WERI-Rb-1 (cell line): ENCODE results near the gene MAP1B.

Experiments used
- DNase-seq: peaks from one replicate; pipeline ENCODE4 v3.0.0-alpha.2; 2020
- H3K27ac ChIP-seq: fragments of 250-450 bp; sonication (Bioruptor Pico); 2 replicates; pipeline ENCODE4 v1.5.1; 2020; ENCODE audit warnings: mild to moderate bottlenecking, moderate library complexity
- H3K27me3 ChIP-seq: fragments of 250-450 bp; sonication (Bioruptor Pico); 2 replicates; pipeline ENCODE4 v1.5.1; 2021; ENCODE audit warnings: mild to moderate bottlenecking, low read depth, moderate library complexity; ENCODE audit not compliant: insufficient read depth, severe bottlenecking
- H3K36me3 ChIP-seq: fragments of 250-450 bp; sonication (Bioruptor Pico); 2 replicates; pipeline ENCODE4 v1.5.1; 2020; ENCODE audit warnings: mild to moderate bottlenecking, moderate library complexity
- H3K4me3 ChIP-seq: 2 replicates; pipeline ENCODE4 v1.5.1; 2011; ENCODE audit warnings: low read depth, mild to moderate bottlenecking, control low read depth, low read length
- H3K9me3 ChIP-seq: fragments of 250-450 bp; sonication (Bioruptor Pico); 2 replicates; pipeline ENCODE4 v1.5.1; 2021; ENCODE audit warnings: mild to moderate bottlenecking, moderate library complexity; ENCODE audit not compliant: severe bottlenecking
- TF ChIP-seq, protein P1 (sequence below): IDR thresholded peaks from 2 replicates; pipeline ENCODE4 v1.5.1; 2011; ENCODE audit warnings: low read depth, mild to moderate bottlenecking, control low read depth, inconsistent platforms, low read length

Gene MAP1B

DNA sequence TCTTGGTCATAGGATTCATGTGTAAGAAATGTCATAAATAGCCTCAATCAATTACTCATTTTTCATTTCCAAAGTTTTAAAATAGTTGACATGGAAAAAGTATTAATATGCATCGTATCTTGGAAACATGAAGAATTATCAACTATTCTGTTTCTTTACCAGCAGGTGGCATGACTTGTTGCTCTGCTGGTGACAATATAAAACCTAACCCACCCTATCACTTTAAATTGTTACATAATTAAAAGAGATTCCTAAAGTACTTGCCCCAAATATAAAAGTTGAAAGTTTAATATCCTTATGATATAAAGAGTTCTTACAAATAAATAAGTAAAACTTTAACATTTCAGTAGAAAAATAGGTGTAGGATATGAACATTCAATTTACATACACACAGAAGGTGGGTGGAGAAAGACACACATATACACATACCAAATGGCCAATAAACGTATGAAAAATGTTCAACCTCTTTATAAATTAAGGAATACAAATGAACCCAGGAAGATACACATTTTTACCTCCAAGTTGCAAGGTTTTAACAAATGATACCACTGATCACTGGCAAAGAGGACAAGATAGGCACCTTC lies 30.6 kb downstream of the MAP1B start:
- Histone ChIP-seq H3K27me3 (no peaks in the 10 kb centered on the region), H3K4me3 (no peak overlapping the region), H3K36me3 (peaks cover 76% of the 10 kb centered on the region), H3K9me3 (no peaks in the 10 kb centered on the region), H3K27ac (no peak overlapping the region)
- TF ChIP-seq, protein P1, sequence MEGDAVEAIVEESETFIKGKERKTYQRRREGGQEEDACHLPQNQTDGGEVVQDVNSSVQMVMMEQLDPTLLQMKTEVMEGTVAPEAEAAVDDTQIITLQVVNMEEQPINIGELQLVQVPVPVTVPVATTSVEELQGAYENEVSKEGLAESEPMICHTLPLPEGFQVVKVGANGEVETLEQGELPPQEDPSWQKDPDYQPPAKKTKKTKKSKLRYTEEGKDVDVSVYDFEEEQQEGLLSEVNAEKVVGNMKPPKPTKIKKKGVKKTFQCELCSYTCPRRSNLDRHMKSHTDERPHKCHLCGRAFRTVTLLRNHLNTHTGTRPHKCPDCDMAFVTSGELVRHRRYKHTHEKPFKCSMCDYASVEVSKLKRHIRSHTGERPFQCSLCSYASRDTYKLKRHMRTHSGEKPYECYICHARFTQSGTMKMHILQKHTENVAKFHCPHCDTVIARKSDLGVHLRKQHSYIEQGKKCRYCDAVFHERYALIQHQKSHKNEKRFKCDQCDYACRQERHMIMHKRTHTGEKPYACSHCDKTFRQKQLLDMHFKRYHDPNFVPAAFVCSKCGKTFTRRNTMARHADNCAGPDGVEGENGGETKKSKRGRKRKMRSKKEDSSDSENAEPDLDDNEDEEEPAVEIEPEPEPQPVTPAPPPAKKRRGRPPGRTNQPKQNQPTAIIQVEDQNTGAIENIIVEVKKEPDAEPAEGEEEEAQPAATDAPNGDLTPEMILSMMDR, result no peak
- DNase-seq, result no peak

- TF ChIP-seq, protein P1, result no peak
- Histone ChIP-seq H3K36me3 (peaks cover 78% of the 10 kb centered on the region), H3K27ac (no peak overlapping the region), H3K9me3 (no peaks in the 10 kb centered on the region), H3K27me3 (no peaks in the 10 kb centered on the region), H3K4me3 (no peak overlapping the region)
- no peak for DNase-seq
Observed at GRCh38 chr5:72138943-72139521, 31.8 kb downstream of the MAP1B start.

GRCh38 chr5:72140711-72141110 lies 33.4 kb downstream of the MAP1B start:
- no peaks in the 10 kb centered on the region for H3K27me3 ChIP-seq
- H3K9me3 ChIP-seq, result no peaks in the 10 kb centered on the region
- no peak for DNase-seq
- TF ChIP-seq, protein P1, result no peak
- peaks cover 78% of the 10 kb centered on the region for H3K36me3 ChIP-seq
- no peak overlapping the region for H3K4me3 ChIP-seq
- no peak overlapping the region for H3K27ac ChIP-seq

- H3K27ac ChIP-seq, result no peak overlapping the region
- TF ChIP-seq, protein P1, result no peak
- DNase-seq, result no peak
Observed at GRCh38 chr5:72141440-72142355, 34.4 kb downstream of the MAP1B start.

DNA sequence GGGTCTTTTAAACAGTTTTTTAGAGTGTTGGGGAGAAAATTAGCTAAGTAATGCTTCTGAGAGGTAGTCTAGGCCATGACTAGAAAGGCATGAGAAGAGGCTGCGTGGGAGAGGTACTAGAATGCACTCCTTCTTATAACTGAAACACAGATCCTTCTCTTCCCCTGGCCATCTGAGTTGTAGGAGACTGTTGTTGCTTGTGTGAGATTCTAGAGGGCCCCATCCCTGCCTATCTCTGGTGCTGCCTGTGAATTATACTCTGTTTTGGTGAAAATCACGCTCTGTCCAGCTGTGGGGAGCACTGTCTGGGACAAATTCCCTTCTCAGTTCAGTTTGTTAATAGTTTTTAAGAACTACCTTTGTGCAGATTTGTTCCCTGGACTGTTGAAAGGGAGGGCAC lies 37.5 kb downstream of the MAP1B start:
- DNase-seq, result no peak
- H3K36me3 ChIP-seq, result peaks cover 85% of the 10 kb centered on the region
- no peaks in the 10 kb centered on the region for H3K27me3 ChIP-seq
- H3K9me3 ChIP-seq, result no peaks in the 10 kb centered on the region
- TF ChIP-seq, protein P1, result no peak
- no peak overlapping the region for H3K27ac ChIP-seq
- no peak overlapping the region for H3K4me3 ChIP-seq

More at GRCh38 chr5:72141440-72142355, 34.4 kb downstream of the MAP1B start:
- no peaks in the 10 kb centered on the region for H3K27me3 ChIP-seq
- no peak overlapping the region for H3K4me3 ChIP-seq
- H3K36me3 ChIP-seq, result peaks cover 79% of the 10 kb centered on the region
- H3K9me3 ChIP-seq, result no peaks in the 10 kb centered on the region
